Activated T-helper 1 cell treated with Interleukin-2 at 50 U/mL for 16 hours (primary cell): ENCODE results near the gene DTNBP1.

Experiments
- DNase-seq: peaks from one replicate; pipeline ENCODE4 v3.0.0-alpha.2; 2020; ENCODE audit warnings: low read depth

DTNBP1 gene

DNA sequence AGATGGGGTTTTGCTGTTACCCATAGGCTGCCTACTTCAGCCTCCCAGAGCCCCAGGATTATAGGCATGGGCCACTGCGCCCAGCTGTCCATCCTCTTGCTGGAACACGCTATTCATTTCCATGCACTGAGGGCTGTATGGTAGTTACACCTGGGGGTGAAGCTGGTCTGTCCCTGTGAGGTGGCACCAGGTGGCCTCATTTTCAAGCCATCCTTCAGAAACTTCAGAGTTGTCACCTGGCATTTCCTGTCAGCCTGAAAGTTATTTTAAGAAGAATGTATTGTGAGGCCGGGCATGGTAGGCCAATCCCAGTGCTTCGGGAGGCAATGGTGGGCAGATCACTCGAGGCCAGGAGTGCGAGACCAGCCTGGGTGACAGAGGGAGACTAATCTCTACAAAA, 147.6 kb downstream of the DTNBP1 start:
- DNase-seq, result no peak

DNA sequence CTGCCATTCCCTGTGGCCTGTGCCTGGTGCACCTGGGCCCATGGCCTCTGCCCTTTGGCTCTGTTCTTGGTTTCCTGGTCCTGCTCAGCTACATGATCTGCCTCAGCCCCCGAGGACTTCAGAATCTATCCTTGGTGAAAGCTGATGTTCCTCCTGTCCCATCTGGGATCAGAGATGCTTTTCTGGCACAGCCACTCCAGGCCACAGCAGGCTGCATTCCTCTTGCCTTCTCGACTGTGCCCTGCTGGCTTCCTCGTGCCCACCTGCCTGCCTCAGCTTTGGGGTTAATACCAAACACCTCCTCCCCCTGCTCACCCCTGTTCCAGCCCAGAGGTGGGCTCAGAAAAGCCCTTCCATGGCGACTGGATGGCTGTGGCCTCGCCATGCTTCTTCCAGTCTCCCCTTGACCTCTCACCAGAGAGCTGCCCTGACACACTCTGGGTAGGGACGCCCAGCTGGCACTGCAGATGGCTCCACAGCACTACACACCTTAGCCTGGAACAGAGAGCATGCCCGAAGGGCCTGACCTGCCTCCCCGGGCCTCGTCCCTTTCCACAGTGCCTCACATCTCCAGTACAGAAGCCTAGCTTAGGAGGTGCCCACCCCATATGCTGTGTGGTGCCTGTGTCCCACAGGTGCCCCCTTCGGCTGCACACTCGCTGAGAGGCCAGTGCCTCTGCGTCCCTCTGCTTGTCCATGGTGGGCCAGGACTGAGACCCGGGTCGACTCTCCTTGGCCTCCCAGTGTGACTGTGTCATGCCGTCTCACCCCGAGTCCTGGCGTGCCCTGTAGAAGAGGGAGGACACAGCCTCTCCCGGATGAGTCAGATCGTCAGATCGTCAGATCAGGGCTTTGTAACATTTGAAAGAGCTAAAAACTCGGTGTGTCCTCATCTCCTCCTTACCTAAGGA, 148.8 kb downstream of the DTNBP1 start:
- no peak for DNase-seq

DNA sequence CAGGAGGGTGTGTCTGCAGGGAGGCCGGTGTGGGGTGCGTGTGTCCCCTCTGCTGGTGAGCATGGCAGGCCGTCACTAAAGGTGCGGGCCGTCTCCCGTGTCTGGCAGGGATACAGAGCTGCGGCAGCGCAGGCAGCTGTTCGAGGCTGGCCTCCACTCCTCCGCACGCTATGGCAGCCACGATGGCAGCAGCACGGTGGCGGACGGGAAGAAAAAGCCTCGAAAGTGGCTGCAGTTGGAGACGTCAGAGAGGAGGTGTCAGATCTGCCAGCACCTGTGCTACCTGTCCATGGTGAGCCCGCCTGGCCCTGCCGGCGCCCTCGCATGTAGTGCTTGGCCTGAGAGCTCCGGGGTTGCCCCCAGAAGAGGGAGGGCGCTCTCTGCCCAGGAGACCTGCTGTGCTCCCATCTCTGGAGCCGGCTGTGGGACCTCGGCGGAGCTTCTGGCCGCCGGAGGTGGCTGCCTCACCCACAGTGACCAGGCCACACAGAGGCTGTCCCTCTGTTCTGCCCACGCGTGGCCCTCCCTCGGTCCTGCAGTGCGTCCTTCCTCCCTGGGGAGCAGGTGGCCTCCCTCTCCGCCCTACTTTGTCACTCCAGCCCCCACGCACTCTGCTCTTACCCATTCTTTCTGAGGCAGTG, 149.6 kb downstream of the DTNBP1 start:
- no peak for DNase-seq

DNA sequence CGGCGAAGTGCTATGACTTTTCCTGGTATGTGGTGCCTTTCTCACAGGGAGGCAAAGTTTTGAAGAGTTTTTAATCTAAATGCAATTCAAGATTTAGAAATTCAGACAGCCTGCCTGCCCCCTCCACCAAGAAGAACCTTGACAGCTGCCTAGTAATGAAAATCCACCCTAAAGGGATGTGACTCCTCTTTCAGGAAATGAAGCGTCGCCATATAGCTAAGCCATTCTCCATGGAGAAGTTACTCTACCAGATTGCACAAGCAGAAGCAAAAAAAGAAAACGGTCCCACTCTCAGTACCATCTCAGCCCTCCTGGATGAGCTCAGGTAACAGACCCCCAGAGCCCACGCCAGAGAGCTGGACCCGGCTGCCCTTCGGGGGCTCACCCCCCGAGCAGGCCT, 150.1 kb downstream of the DTNBP1 start:
- no peak for DNase-seq

DNA sequence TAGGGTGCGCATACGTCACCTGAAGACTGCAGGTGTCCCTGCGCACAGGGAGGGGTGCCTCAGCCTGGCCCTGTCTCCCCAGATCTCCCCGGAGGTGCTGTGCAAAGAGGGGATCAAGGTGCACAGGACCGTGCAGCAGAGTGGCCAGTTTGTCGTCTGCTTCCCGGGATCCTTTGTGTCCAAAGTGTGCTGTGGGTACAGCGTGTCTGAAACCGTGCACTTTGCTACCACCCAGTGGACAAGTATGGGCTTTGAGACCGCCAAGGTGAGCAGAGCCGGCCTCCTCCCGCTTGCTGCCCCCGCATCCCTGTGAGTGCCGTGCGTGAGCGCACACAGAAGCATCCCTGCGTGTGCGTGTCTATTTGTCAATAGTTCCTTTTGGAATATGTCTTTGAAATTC, 150.7 kb downstream of the DTNBP1 start:
- DNase-seq, result no peak

DNA sequence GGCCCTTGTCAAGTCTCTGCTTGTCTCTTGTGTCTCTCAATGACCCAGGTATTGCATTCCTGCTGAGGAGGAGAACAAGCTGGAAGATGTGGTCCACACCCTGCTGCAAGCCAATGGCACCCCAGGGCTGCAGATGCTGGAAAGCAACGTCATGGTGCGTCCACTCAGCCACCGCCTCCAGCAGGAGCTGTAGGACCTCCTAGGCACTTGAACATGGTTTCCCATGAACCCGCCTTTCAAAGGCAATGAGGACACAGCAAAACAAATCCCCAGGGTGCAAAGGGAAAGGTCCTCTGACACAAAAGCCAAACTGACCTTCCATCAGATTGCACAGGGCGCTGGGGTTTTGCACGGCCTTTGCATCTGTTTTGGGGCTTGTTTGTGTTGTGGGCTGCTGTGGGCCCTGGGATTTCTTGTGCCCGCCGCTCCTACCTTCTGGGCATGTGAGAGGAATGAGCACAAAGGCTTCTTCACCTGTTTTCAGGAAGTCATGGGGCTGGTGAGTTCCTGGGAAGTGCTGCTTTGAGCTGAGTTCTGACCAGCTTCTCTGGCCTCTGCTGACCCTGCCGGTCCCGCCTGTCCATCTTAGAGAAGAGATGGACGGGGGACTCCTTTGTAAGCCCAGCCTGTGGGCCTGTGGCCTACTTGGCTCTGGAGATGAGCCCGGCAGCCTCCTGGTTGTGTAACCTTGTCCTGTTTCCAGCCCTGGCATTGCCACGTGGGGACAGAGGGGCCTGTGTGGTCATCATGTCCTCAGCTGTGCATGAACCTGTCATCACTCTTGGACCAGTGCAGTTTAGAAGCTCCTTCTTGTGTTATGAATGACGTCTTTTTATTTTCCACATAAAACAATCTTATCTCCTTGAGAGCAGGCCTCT, 151.3 kb downstream of the DTNBP1 start:
- no peak for DNase-seq

DNA sequence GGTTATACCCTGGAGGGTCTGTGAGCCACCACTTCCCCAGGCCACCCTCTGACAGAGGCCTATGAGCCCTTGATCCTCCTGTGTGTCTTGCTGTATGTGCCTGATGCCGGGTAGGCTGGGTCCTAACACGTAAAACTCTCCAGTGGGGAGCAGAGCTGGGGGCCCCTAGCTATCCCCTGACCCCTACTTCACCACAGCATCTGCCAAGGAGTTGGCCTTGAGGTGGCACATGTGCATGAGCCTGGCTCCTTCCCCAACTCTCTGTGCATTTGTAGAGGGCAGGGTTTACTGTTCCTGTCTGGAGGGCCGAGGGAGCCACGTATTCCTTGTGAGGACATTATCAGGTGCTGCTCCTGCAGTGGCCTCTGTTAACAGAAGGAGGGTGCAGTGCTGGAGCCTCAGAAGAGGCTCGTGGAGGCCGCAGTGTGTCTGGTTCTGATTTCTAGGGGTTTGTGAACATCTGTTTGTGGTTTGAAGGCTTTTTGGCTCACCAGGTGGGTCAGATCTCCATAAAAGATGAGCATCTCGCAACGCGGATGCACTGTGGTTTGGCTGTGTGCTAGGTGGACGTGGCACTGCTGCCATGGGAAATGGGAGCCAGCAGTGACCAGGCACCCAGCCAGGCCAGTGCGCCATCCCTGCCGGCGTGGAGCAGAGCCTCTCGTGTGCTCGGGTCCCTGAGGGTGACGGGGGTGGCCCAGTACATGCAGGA, 152.1 kb downstream of the DTNBP1 start:
- DNase-seq, result no peak

DNA sequence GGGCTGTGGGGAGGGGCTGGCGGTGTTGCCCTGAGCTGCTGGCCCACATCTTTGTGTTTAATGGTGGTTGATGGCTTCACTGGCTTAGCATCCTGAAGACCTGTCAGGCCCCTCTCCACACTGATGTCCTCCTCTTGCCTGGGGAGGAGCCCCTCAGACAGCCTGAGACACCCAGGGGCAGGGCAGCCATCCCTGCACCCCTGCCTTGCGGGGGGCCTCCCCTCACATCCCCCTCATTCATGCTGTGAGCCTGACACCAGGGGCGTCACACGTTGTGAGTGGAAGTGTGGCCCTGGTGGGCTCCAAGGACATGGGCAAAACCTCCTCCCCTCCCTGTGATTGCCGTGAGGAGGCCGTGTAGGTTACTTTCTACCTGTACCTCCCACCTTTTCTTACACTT, 152.7 kb downstream of the DTNBP1 start:
- DNase-seq, result no peak

DNA sequence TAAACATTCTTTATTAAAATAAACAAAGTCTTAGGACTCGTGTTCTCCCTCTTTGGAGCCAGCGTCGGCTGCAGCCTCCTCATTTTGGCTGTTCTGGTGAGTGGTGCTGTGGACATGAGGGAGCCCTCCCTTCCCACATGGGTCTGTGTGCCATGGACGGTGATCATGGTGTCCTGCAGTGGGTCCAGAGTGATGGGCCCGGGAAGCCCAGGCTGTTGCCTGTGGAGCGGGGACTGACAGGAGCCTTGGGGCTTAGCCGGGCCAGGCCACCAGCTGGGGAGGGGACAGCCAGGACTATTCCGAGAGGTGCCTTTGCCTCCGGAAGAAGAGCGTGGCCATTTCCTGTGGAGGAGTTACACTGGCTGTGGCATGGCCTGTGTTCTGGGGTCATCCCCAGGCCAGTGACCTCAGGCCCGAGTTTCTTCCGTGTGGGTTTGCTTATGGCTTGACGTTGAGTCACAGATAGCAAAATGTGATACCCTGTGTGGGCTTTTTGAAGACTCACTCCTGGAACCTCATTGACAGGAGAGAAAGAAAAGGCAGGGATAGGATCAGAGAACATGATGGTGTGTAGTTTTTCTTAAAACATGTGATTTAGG, 153.4 kb downstream of the DTNBP1 start:
- no peak for DNase-seq

DNA sequence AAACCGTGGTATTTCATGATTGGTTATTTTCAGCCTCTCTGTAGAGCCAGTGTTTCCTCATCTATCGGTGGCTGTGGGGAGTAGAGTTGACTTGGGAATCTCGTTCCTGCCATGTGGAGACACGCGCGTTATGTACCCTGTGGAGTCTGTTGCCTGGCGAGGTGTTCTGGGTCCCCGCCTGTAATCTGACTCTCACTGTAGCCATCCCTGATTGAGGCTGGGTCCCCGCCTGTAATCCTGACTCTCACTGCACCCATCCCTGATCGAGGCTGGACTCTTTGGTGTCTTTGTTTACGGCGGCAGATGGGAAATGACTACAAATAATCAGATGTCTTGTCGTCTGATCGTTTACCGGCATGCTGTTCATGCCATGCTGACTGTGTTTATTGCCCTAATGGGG, 153.9 kb downstream of the DTNBP1 start:
- no peak for DNase-seq

DNA sequence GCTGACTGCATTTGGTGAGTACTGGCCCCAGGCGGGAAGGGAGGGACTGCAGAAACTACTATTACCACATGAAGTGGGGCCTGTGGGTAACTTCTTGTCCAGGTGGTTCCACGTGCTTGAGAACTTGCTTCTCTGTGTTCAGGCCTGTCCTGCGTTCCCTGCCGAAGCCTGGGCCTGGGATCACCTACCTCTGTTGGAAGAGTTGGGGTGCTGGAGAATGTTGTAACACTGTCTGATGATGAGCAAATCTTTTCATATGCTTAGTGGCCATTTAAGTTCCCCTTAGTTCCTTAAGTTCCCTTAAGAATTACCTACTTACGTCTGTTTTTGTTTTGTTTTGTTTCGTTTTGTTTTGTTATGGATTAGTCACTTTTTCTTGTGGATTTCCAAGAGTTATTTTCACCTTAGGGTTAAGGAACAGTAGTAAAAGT, 154.4 kb downstream of the DTNBP1 start:
- no peak for DNase-seq

DNA sequence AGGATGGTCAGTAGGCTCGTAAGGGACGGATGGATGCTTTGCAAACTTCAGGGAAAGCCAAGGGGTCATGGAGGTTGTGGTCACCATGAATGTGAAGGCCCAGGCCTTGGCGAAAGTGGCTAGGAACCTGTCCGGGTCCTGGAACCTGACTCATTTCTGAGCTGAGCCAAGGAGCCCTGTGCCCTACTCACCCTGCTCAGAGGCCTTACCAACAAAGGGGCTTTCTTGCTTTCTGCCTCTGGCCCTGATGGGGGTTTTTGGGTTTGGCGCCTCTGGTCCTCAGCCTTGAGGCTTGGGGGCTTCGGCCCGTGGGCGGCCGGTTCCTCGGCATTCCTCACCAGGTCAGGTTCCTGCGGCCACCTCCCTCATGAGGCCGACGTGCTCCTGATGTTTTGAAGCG, 155.1 kb downstream of the DTNBP1 start:
- no peak for DNase-seq

DNA sequence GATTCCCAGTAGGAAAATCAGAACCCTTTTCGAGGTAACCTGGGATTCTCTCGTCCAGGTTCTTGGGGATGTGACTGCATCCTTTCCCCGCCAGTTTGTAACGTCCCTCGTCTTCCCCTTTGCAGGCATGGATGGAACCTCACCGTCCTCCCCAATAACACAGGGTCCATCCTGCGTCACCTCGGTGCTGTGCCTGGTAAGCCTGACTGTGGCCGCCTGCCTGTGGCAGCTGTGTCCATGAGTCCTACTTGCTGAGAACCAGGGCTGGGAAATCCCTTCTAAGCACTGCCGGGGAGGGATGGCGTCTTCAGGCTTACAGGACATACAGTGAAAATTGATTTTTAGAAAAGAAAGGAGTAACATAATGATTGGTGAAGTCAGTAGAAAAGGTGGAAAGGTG, 155.6 kb downstream of the DTNBP1 start:
- DNase-seq, result no peak

DNA sequence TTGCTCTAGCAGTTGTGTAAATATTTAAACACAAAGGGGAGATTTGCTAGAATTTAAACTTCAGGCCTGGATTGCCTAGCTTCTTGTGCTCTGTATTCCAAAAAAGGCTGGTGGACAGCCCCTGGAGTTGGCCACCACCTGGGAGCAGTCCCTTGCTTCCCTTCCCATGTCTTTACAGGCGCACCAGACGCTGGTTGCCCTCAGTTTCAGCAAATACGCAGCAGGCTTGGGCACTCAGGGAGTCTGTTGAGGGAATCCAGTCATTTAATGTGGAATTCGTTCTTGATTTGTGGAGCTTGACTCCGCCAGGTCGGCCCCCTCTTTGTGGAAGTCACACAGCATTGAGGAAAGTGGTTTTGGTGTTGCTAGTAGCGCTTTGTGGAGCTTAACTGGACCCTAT, 156.8 kb downstream of the DTNBP1 start:
- no peak for DNase-seq

DNA sequence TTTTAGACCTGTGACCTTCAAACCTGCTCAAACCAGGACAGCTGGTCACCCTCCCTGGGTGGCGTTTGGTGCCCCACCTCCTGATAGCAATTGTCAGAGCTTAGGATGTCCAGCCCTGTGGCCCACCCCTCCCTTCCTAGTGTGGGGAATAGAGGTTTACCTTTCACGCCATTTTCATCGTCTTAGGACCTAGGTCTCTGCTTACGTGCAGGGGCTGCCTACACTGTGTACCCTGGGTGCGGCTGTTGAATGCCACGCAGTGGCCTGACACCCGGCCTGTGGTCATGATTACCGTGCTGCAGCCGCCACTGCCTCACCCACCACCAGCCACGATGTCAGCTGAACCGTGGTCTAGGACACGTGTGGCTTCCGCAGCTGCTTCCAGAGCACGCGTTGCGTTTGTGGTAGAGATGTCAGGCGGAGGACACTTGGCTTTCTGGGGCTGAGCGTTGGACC, 157.3 kb downstream of the DTNBP1 start:
- no peak for DNase-seq

DNA sequence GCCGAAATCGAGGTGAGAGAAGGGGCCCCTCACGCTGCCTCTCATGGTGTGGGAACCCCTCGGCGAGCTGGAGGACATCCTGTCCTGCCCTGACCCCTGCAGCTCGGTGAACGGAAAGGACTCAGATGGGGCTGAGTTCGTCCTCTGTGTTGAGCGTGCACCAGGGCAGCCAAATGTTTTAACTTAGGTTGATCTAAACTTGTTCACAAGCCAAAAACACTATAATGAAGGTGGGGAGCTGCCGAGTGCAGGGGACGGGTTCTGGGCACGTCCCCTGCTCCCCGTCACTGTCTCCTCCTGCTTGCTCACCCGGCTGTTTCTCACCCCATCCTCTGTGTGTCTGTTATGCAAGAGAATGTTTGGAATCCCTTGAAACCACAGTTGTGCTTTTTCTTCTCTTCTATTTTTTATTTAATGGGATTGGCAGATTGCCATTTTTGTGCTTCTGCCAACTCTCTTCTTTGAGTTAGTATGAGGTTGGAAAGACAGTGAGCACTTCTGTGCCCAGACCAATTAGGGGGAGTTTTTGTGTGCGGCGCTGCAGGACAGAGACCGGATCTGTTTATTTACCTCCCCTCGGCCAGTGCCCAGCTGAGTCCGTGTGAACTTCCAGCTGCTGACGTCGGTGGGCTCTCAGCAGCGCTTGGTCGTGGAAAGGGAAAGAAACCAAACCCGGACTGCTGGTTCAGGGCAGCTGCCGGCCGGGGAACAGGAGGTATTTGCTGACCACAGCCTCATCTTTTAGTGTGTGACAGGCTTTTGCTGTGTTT, 158.1 kb downstream of the DTNBP1 start:
- DNase-seq, result no peak

DNA sequence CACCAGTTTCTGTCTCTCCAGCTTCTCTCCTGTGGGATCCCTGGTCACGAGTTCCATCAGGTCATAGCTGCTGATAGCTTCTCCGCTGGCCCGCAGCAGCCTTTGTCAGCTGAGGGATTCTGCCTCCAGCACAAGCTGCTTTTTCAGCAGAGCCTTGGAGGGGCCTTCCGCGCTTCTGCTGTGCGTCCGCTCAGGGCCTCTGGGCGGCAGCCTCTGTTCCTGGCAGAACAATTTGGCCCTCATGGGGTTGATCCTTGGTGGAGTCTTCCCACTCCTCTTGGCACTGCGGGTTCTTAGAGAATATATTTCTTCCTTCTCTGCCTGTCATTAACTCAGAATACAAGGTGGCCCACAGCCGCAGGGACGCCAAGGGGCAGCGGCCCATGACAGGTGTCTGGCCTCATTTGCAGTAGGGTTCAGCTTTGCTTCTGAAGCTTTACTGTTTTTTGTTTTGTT, 158.8 kb downstream of the DTNBP1 start:
- DNase-seq, result no peak

DNA sequence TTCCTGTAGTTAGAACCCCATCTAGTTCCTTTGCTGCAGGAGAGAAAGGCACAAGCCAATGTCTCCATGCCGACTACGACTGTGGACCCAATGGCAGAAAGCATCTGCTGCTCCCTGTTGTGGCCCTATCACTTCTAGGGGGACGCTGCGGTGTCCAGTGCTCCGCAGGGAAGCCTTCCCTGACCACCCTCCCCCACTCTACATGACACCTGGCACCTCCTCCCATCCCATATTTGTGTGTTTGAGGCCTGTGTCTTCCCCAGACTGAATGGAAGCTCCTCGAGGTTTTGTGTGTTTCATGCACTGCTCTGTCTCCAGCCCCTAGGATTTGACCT, 159.5 kb downstream of the DTNBP1 start:
- no peak for DNase-seq

DNA sequence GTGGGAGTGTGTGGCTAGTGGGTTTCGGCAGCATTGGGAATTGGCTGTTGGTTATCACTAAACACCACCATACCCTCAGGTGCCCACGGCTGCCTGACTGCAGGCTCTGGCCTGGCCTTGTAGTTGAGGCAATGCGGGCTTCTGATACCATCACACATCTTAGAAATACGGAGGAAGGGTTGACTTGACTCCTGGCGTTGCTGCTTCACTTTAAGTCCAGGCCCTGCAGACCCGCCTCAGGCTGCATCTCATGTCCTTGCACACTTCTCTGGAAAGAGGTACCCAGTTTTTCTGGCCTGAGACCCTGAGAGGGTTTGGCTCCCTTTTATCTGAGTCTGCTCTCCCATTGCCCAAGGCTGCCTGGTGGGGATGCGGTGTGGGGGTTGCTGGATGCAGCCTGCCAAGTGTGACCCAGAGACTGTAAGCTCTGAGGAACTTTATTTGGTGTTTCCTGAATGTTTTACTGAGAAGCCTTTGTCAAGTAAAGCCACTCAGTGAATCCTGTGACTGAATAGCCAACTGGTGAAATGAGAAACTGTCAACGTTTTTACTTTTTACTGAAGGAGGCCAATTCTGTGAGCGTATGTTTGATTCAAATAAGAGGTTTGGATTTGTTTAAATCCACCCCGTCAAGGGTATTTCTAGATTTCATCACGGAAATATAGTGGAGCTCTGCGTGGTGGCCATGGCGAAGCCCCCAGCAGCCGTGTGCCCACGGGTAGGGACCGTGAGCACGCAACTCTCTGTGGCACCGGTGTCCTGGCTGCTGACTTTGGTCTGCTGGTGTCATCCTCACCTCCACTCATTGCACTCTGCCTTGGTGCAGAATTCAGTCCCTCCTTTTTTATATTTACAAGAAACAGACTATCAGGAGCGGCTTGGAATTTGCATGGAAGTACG, 160.1 kb downstream of the DTNBP1 start:
- no peak for DNase-seq
